Smooth muscle cell (in vitro differentiated cells): ENCODE measurements around the gene PARVG. TPM values are rescaled to one million over a fixed set of nuclear protein-coding genes. Genes with fewer than 3 reads are reported as not detected.

ENCODE experiments used
- DNase-seq: peaks from one replicate; lab custom pipeline; 2025; ENCODE audit not compliant: unreplicated experiment; lab: John Stamatoyannopoulos, UW
- H2AFZ ChIP-seq: fragments of 200-600 bp; sonication (generic); 2 replicates; pipeline ENCODE4 v1.6.0; 2016; ENCODE audit warnings: antibody characterized with exemption, low read depth, mild to moderate bottlenecking
- H3F3A ChIP-seq: fragments of 200-600 bp; sonication (generic); 2 replicates; pipeline ENCODE4 v1.6.0; 2017; ENCODE audit warnings: antibody characterized with exemption, low read depth
- H3K27ac ChIP-seq: fragments of 200-600 bp; sonication (generic); 2 replicates; pipeline ENCODE4 v1.5.1; 2016; ENCODE audit warnings: low read depth, mild to moderate bottlenecking
- H3K27me3 ChIP-seq: fragments of 200-600 bp; sonication (generic); 2 replicates; pipeline ENCODE4 v1.6.1; 2016; ENCODE audit warnings: low read depth, mild to moderate bottlenecking
- H3K36me3 ChIP-seq: fragments of 200-600 bp; sonication (generic); 2 replicates; pipeline ENCODE4 v1.5.1; 2016; ENCODE audit warnings: low read depth
- H3K4me1 ChIP-seq: fragments of 200-600 bp; sonication (generic); 2 replicates; pipeline ENCODE4 v1.5.1; 2016; ENCODE audit warnings: low read depth
- H3K4me2 ChIP-seq: fragments of 200-600 bp; sonication (generic); 2 replicates; pipeline ENCODE4 v1.6.0; 2016; ENCODE audit warnings: mild to moderate bottlenecking
- H3K4me3 ChIP-seq: fragments of 200-600 bp; sonication (generic); 2 replicates; pipeline ENCODE4 v1.5.1; 2016; ENCODE audit warnings: mild to moderate bottlenecking
- H3K79me2 ChIP-seq: fragments of 200-600 bp; sonication (generic); 2 replicates; pipeline ENCODE4 v1.6.0; 2016; ENCODE audit warnings: low read depth, mild to moderate bottlenecking
- H3K9ac ChIP-seq: fragments of 200-600 bp; sonication (generic); 2 replicates; pipeline ENCODE4 v1.6.0; 2016; ENCODE audit warnings: low read depth
- H3K9me3 ChIP-seq: fragments of 200-600 bp; sonication (generic); replicated peaks from 2 replicates; pipeline ENCODE4 v1.5.1; 2016; ENCODE audit warnings: low read depth
- H4K20me1 ChIP-seq: fragments of 200-600 bp; sonication (generic); 2 replicates; pipeline ENCODE4 v1.6.0; 2016; ENCODE audit warnings: low read depth
- CTCF ChIP-seq: fragments of 200-600 bp; sonication (generic); IDR thresholded peaks from 2 replicates; pipeline ENCODE4 v1.5.1; 2017; ENCODE audit warnings: borderline replicate concordance, mild to moderate bottlenecking, antibody characterized with exemption; ENCODE audit not compliant: insufficient read depth, poor library complexity, severe bottlenecking
- WGBS: methylation state at CpG from one replicate; pipeline ENCODE4 v1.1.7; 2016; ENCODE audit warnings: low lambda C conversion rate; 5-methylcytosine and 5-hydroxymethylcytosine counted together
- polyA plus RNA-seq: library from polyadenylated mRNA; unstranded; fragments of >200 nt; fragmentation: Nextera tagmentation; extraction: Ambion mirVana; gene quantifications from 2 replicates; pipeline ENCODE4 v1.2.1, GENCODE V29; 2016
- total RNA-seq: library from RNA; depleted of rRNA; stranded (reverse); fragments of >200 nt; gene quantifications from 2 replicates; pipeline ENCODE4 v1.2.3, GENCODE V29; 2014

Gene PARVG
- total and polyA plus RNA-seq, 2 experiments from 2014 or later, result 0.90 TPM; not detected in 1

DNA sequence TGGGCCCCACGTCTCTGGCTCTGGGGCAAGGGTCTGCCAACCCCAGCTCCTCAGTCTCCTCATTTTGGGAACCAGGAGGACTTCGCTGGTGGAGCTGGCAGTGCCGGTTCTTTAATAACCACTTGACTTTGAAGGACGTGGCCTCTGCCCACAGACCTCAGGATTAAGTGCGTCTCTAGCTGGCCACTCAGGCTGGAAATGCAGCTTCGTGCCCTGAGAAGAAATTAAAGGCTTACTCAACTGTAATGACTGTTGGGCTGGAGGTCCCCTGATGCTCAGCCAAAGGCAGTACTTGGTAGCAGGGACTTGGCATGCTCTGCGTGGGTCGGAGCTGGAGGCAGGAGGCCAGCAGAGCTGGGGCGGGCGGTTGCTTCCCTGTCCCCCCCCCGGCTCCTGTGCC is 16.7 kb upstream of the PARVG start:
- no peak overlapping the region for H3K27ac ChIP-seq
- H3K4me1 ChIP-seq, result peaks cover under 1% of the 10 kb centered on the region
- WGBS, result 83% methylated on average over 11 of the region's 11 CpGs
- no peaks in the 10 kb centered on the region for H3K9me3 ChIP-seq
- no peaks in the 10 kb centered on the region for H3K79me2 ChIP-seq
- H3K4me3 ChIP-seq, result no peak overlapping the region
- no peak for TF ChIP-seq CTCF
- no peaks in the 10 kb centered on the region for H3K27me3 ChIP-seq
- no peak overlapping the region for H3K9ac ChIP-seq
- H4K20me1 ChIP-seq, result no peaks in the 10 kb centered on the region
- no peak for DNase-seq
- peaks cover 2% of the 10 kb centered on the region for H3F3A ChIP-seq
- no peaks in the 10 kb centered on the region for H3K36me3 ChIP-seq
- H3K4me2 ChIP-seq, result no peak overlapping the region
- H2AFZ ChIP-seq, result no peak overlapping the region

DNA sequence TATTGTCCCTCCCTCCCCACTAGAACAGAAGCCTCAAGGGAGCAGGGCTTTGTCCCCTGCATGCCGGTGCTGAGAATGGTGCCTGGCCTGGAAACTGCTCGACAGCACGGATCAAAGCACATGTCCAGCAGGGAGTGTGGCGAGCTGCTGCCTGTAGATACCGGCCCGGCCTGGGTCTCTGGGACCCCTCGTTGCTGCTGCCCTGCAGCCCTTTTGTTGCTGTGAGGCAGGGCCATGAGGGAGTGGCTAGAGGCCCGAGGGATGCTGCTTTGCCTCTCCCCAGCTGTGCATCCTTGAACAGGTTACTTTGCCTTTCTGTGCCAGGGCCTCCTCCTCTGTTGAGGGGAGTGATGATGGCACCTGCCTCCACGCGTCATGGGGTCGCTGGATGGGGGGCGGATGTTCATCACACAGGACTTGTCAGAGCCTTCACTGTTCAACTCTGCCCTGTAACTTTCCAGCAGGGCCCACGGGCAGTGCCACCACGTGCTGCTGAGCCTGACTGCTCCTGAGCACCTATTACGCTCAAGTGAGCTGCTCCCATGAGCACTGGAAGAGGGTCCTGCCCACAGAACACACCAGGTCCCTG is 15.3 kb upstream of the PARVG start:
- Histone ChIP-seq H3K4me3 (no peak overlapping the region), H3K36me3 (no peaks in the 10 kb centered on the region), H3K79me2 (no peaks in the 10 kb centered on the region), H3K9me3 (no peaks in the 10 kb centered on the region), H3K4me1 (no peaks in the 10 kb centered on the region), H2AFZ (no peak overlapping the region), H3F3A (no peaks in the 10 kb centered on the region), H3K4me2 (no peak overlapping the region), H3K9ac (no peak overlapping the region), H3K27ac (no peak overlapping the region), H3K27me3 (no peaks in the 10 kb centered on the region), H4K20me1 (no peaks in the 10 kb centered on the region)
- DNase-seq, result no peak
- no peak for TF ChIP-seq CTCF
- WGBS, result 95% methylated on average over 15 of the region's 15 CpGs

GRCh38 chr22:44166498-44167276 is 14.0 kb upstream of the PARVG start:
- Histone ChIP-seq H3K27ac (no peak overlapping the region), H3K27me3 (no peaks in the 10 kb centered on the region), H3K79me2 (no peaks in the 10 kb centered on the region), H2AFZ (no peak overlapping the region), H4K20me1 (no peaks in the 10 kb centered on the region), H3K4me1 (no peaks in the 10 kb centered on the region), H3K36me3 (no peaks in the 10 kb centered on the region), H3K9ac (no peak overlapping the region), H3K4me2 (no peak overlapping the region), H3F3A (no peaks in the 10 kb centered on the region), H3K9me3 (no peaks in the 10 kb centered on the region), H3K4me3 (no peak overlapping the region)
- no peak for DNase-seq
- no peak for TF ChIP-seq CTCF
- WGBS, result 94% methylated on average over 20 of the region's 20 CpGs
